Mesenchymal stem cell (in vitro differentiated cells and primary cell): ENCODE measurements around the gene PAX5.

Source experiments
- DNase-seq: peaks from one replicate; pipeline ENCODE4 v3.0.0-alpha.2; 2013
- H2AFZ ChIP-seq: one replicate; pipeline ENCODE4 v1.6.1; 2013; ENCODE audit warnings: low read depth, mild to moderate bottlenecking, control low read depth, inconsistent platforms, low read length, moderate library complexity
- H2AK5ac ChIP-seq: 2 replicates; pipeline ENCODE4 v1.6.1; 2013; ENCODE audit warnings: low read length, moderate library complexity, mild to moderate bottlenecking, inconsistent platforms; ENCODE audit not compliant: severe bottlenecking
- H2BK120ac ChIP-seq: one replicate; pipeline ENCODE4 v1.6.1; 2013; ENCODE audit warnings: low read depth, mild to moderate bottlenecking, inconsistent platforms, low read length, moderate library complexity
- H2BK12ac ChIP-seq, 2 experiments: one replicate each; pipeline ENCODE4 v1.6.1; 2013; ENCODE audit warnings: inconsistent platforms in 2 of 2, low read length in 2 of 2, mild to moderate bottlenecking in 2 of 2, moderate library complexity in 2 of 2, control low read depth in 1 of 2
- H2BK15ac ChIP-seq: one replicate; pipeline ENCODE4 v1.6.1; 2013; ENCODE audit warnings: mild to moderate bottlenecking, low read depth, inconsistent platforms; ENCODE audit not compliant: poor library complexity, severe bottlenecking
- H2BK5ac ChIP-seq: 2 replicates; pipeline ENCODE4 v1.6.1; 2013; ENCODE audit warnings: low read depth, mild to moderate bottlenecking, low read length, control low read depth, inconsistent platforms; ENCODE audit not compliant: poor library complexity, severe bottlenecking
- H3K14ac ChIP-seq, 2 experiments: one replicate each; pipeline ENCODE4 v1.6.1; 2013; ENCODE audit warnings: inconsistent platforms in 2 of 2, low read length in 2 of 2, control low read depth in 1 of 2, mild to moderate bottlenecking in 1 of 2, moderate library complexity in 1 of 2
- H3K18ac ChIP-seq, 2 experiments: one replicate each; pipeline ENCODE4 v1.6.1; 2013; ENCODE audit warnings: inconsistent platforms in 2 of 2, low read length in 2 of 2, control low read depth in 1 of 2, low read depth in 1 of 2, mild to moderate bottlenecking in 1 of 2
- H3K23ac ChIP-seq, 2 experiments: one replicate each; pipeline ENCODE4 v1.6.1; 2013; ENCODE audit warnings: inconsistent platforms in 2 of 2, low read length in 2 of 2, mild to moderate bottlenecking in 2 of 2, moderate library complexity in 2 of 2, control low read depth in 1 of 2
- H3K27ac ChIP-seq: 2 replicates; pipeline ENCODE4 v1.5.1; 2013; ENCODE audit warnings: mild to moderate bottlenecking, moderate library complexity, low read length, control low read depth, inconsistent platforms; ENCODE audit not compliant: poor library complexity, severe bottlenecking
- H3K27me3 ChIP-seq, 2 experiments: 2 replicates each; pipeline versions ENCODE4 v1.6.1 to v1.7.0; 2013; ENCODE audit warnings: low read length in 2 of 2, mild to moderate bottlenecking in 2 of 2, moderate library complexity in 2 of 2, control low read depth in 1 of 2, inconsistent platforms in 1 of 2; ENCODE audit not compliant: control insufficient read depth in 1 of 2, insufficient read depth in 1 of 2
- H3K36me3 ChIP-seq, 2 experiments: 2 replicates each; pipeline versions ENCODE4 v1.6.1 to v1.7.0; 2013; ENCODE audit warnings: low read length in 2 of 2, control low read depth in 1 of 2, inconsistent platforms in 1 of 2, low read depth in 1 of 2, mild to moderate bottlenecking in 1 of 2; ENCODE audit not compliant: insufficient read depth in 2 of 2, control insufficient read depth in 1 of 2
- H3K4ac ChIP-seq, 2 experiments: one replicate each; pipeline ENCODE4 v1.6.1; 2013; ENCODE audit warnings: inconsistent platforms in 2 of 2, low read length in 2 of 2, mild to moderate bottlenecking in 2 of 2, moderate library complexity in 2 of 2, control low read depth in 1 of 2, low read depth in 1 of 2
- H3K4me1 ChIP-seq: 2 replicates; pipeline ENCODE4 v1.6.1; 2013; ENCODE audit warnings: low read depth, low read length, control low read depth; ENCODE audit not compliant: control insufficient read depth, insufficient read depth
- H3K4me2 ChIP-seq: 2 replicates; pipeline ENCODE4 v1.6.1; 2013; ENCODE audit warnings: low read length, mild to moderate bottlenecking, inconsistent platforms; ENCODE audit not compliant: poor library complexity, severe bottlenecking
- H3K4me3 ChIP-seq, 2 experiments: 2 replicates each; pipeline versions ENCODE4 v1.5.1 to v1.7.0; 2013; ENCODE audit warnings: low read length in 2 of 2, mild to moderate bottlenecking in 2 of 2, control low read depth in 1 of 2, low read depth in 1 of 2; ENCODE audit not compliant: insufficient read depth in 1 of 2
- H3K79me1 ChIP-seq: replicated peaks from 2 replicates; pipeline ENCODE4 v1.6.1; 2013; ENCODE audit warnings: mild to moderate bottlenecking, control low read depth, low read length, inconsistent platforms; ENCODE audit not compliant: poor library complexity, severe bottlenecking
- H3K9ac ChIP-seq: 2 replicates; pipeline ENCODE4 v1.7.0; 2013; ENCODE audit warnings: mild to moderate bottlenecking, low read length, moderate library complexity
- H3K9me3 ChIP-seq: 2 replicates; pipeline ENCODE4 v1.7.0; 2013; ENCODE audit warnings: mild to moderate bottlenecking, low read length; ENCODE audit not compliant: control insufficient read depth
- H4K8ac ChIP-seq: one replicate; pipeline ENCODE4 v1.6.1; 2013; ENCODE audit warnings: inconsistent platforms, mild to moderate bottlenecking, low read length, moderate library complexity
- H4K91ac ChIP-seq: one replicate; pipeline ENCODE4 v1.6.1; 2013; ENCODE audit warnings: mild to moderate bottlenecking, low read length, inconsistent platforms
- WGBS: methylation state at CpG from one replicate; pipeline ENCODE4 v1.1.7; 2013; ENCODE audit warnings: mixed read lengths; 5-methylcytosine and 5-hydroxymethylcytosine counted together

The PAX5 gene

DNA sequence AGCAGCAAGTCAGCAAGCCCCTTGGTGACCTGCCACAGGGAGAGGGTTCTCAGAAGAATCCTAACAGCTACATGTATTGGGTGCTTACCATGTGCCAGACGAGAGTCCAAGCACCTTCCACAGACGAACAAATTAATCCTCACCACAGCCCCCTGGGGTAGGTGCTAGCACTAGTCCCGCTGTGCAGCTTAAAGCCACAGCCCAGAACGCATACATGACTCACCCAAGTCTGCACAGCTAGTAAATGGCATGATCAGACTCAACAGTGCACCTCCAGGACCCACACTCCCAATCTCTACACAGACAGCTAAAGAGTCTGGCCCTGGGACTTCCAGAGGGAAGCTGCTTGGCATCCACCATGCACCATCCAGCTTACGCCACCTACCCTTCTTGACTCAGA is 111.5 kb downstream of the PAX5 start:
- no peak overlapping the region for H2AFZ ChIP-seq
- H3K18ac ChIP-seq, result no peak overlapping the region
- no peak overlapping the region for H4K8ac ChIP-seq
- no peak overlapping the region for H3K27ac ChIP-seq
- H2BK15ac ChIP-seq, result no peak overlapping the region
- H3K9me3 ChIP-seq, result peaks cover 9% of the 10 kb centered on the region
- no peaks in the 10 kb centered on the region for H3K36me3 ChIP-seq
- H3K9ac ChIP-seq, result no peak overlapping the region
- no peak overlapping the region for H2BK12ac ChIP-seq
- H3K23ac ChIP-seq, result no peak overlapping the region
- H2BK5ac ChIP-seq, result no peak overlapping the region
- peaks cover 16% of the 10 kb centered on the region for H3K4me1 ChIP-seq
- H3K79me1 ChIP-seq, result no peaks in the 10 kb centered on the region
- 67% methylated on average over 5 of the region's 5 CpGs for WGBS
- DNase-seq, result no peak
- H3K4me3 ChIP-seq, result no peak overlapping the region
- H3K4me2 ChIP-seq, result no peak overlapping the region
- no peak overlapping the region for H2BK120ac ChIP-seq
- no peak overlapping the region for H4K91ac ChIP-seq
- peaks cover 19 to 75% of the 10 kb centered on the region in 2 experiments for H3K27me3 ChIP-seq
- H2AK5ac ChIP-seq, result no peak overlapping the region
- H3K14ac ChIP-seq, result no peak overlapping the region
- no peak overlapping the region for H3K4ac ChIP-seq

DNA sequence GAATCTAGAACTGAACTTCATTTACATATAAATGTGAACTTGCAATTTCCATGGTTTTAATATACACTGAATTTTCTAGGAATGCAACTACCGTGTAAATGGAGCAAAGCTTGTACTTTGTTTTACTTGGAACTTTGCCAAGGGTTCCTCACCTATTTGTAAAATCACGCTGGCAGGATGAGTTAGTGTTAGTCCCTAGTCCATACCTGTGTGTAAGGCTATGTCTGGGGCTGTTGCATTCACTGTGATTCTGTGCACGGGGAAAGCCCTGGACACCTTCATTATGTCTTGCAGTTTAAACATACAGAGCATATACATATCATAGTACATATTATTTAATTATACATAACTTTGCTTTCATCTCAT is 119.9 kb downstream of the PAX5 start:
- Histone ChIP-seq H3K36me3 (no peaks in the 10 kb centered on the region), H3K23ac (no peak overlapping the region), H3K9me3 (peaks cover 7% of the 10 kb centered on the region), H3K9ac (no peak overlapping the region), H3K79me1 (no peaks in the 10 kb centered on the region), H3K4ac (no peak overlapping the region), H2AK5ac (no peak overlapping the region), H2BK5ac (no peak overlapping the region), H4K91ac (no peak overlapping the region), H3K4me1 (no peaks in the 10 kb centered on the region), H3K27me3 (peaks cover 55 to 64% of the 10 kb centered on the region in 2 experiments), H3K27ac (no peak overlapping the region), H3K18ac (no peak overlapping the region), H2BK120ac (no peak overlapping the region), H4K8ac (no peak overlapping the region), H2BK15ac (no peak overlapping the region), H3K14ac (no peak overlapping the region), H3K4me2 (no peak overlapping the region), H3K4me3 (no peak overlapping the region), H2AFZ (no peak overlapping the region), H2BK12ac (no peak overlapping the region)
- DNase-seq, result no peak
- WGBS, result 72% methylated on average over 2 of the region's 3 CpGs

DNA sequence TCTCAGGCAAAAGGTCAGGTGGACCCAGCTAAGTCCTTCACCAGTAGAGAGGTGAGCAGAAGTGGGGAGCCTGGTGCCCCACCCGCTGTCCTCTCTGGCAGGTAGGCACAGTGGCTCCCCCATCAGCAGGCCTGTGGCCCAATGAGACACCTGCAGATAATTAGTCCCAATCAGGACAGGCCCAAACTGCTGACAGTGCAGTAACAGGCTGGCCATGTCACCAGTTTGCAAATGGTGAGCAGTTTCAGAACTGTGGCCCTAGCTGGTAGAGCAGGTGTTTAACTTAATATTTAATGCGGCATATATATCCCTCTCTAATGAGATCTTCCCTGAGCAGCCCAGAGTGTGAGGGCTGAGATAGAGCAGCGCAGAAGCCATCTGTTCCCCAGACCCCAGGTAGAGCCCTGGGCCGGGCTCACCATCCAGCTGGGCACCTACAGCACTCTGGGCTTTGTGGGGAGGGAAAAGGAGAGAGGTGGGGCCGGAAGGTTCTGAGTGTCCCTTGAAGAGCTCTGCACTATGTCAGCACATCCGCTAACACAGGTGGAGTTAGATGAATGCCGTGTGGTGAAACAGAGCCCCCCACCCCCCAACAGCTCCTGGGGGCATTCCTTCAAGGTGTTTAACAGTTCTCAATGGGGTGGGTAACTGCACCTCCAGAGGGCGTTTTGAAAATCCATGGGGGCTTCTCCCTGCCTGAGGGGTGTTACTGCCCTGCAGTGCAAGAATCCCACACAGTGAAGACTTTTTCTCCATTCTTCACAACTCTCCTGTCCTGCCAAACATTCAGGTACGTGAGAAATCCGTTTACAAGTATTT is 120.5 kb downstream of the PAX5 start:
- H2AFZ ChIP-seq, result no peak overlapping the region
- no peak overlapping the region for H3K4me2 ChIP-seq
- H4K8ac ChIP-seq, result no peak overlapping the region
- H3K14ac ChIP-seq, result no peak overlapping the region
- no peak overlapping the region for H2BK15ac ChIP-seq
- H3K4me1 ChIP-seq, result no peaks in the 10 kb centered on the region
- H3K27me3 ChIP-seq, result peaks cover 55 to 64% of the 10 kb centered on the region in 2 experiments
- no peak for DNase-seq
- no peak overlapping the region for H2BK120ac ChIP-seq
- H3K9ac ChIP-seq, result no peak overlapping the region
- H2BK12ac ChIP-seq, result no peak overlapping the region
- 75% methylated on average over 7 of the region's 10 CpGs for WGBS
- H2BK5ac ChIP-seq, result no peak overlapping the region
- no peak overlapping the region for H3K4ac ChIP-seq
- no peak overlapping the region for H3K27ac ChIP-seq
- H4K91ac ChIP-seq, result no peak overlapping the region
- H3K79me1 ChIP-seq, result no peaks in the 10 kb centered on the region
- no peak overlapping the region for H3K4me3 ChIP-seq
- no peak overlapping the region for H2AK5ac ChIP-seq
- no peak overlapping the region for H3K18ac ChIP-seq
- H3K9me3 ChIP-seq, result peaks cover 2% of the 10 kb centered on the region
- H3K23ac ChIP-seq, result no peak overlapping the region
- no peaks in the 10 kb centered on the region for H3K36me3 ChIP-seq

DNA sequence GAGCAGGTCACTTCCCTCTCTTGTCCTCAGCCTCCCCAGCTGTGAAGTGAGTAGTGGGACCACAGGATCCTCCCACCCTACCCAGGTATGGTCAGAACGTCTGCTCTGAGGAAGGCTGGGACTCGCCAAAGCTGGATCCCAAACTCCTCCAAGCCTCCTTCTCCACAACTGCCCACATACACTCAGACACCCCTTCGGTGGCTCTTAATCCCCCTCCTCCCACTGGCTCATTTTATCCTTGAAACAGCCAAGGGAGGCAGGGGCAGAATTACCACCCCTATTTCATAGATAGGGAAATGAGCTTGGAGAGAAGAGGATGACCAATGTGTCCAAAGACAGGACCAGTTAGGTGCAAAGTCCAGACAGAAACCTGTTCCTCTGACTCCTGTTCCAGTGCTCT is 121.4 kb downstream of the PAX5 start:
- H3K18ac ChIP-seq, result no peak overlapping the region
- H2AK5ac ChIP-seq, result no peak overlapping the region
- DNase-seq, result no peak
- no peak overlapping the region for H3K4me3 ChIP-seq
- H3K23ac ChIP-seq, result no peak overlapping the region
- H3K9ac ChIP-seq, result no peak overlapping the region
- no peak overlapping the region for H2BK5ac ChIP-seq
- no peaks in the 10 kb centered on the region for H3K79me1 ChIP-seq
- no peak overlapping the region for H2BK15ac ChIP-seq
- H4K91ac ChIP-seq, result no peak overlapping the region
- no peak overlapping the region for H3K4ac ChIP-seq
- H2AFZ ChIP-seq, result no peak overlapping the region
- no peaks in the 10 kb centered on the region for H3K36me3 ChIP-seq
- no peak overlapping the region for H3K14ac ChIP-seq
- no peak overlapping the region for H2BK12ac ChIP-seq
- 73% methylated on average over 2 of the region's 3 CpGs for WGBS
- H3K27ac ChIP-seq, result no peak overlapping the region
- no peak overlapping the region for H3K4me2 ChIP-seq
- H3K4me1 ChIP-seq, result no peaks in the 10 kb centered on the region
- H2BK120ac ChIP-seq, result no peak overlapping the region
- H4K8ac ChIP-seq, result no peak overlapping the region
- H3K9me3 ChIP-seq, result no peaks in the 10 kb centered on the region
- peaks cover 63 to 68% of the 10 kb centered on the region in 2 experiments for H3K27me3 ChIP-seq
